Liver (tissue), 9 donors: ENCODE results near the gene LIN9. TPM values are rescaled to one million over a fixed set of nuclear protein-coding genes. Genes with fewer than 3 reads are reported as not detected.

ENCODE experiments used
- DNase-seq: peaks from one replicate; pipeline ENCODE4 v3.0.0-alpha.2; 2017; ENCODE audit warnings: low spot score
- H3K27ac ChIP-seq, 2 donors: one replicate each; pipeline ENCODE4 v1.7.0; 2013; ENCODE audit warnings: inconsistent platforms in 2 of 2, low read length in 2 of 2, control low read depth in 1 of 2, low read depth in 1 of 2, mild to moderate bottlenecking in 1 of 2
- H3K27me3 ChIP-seq, 4 donors: one replicate each; pipeline versions ENCODE4 v1.6.1 to v1.7.0; 2013; ENCODE audit warnings: low read length in 3 of 4, inconsistent platforms in 1 of 4, mild to moderate bottlenecking in 1 of 4, moderate library complexity in 1 of 4; ENCODE audit not compliant: control insufficient read depth in 4 of 4, insufficient read depth in 4 of 4
- H3K36me3 ChIP-seq, 4 donors: one replicate each; pipeline versions ENCODE4 v1.6.1 to v1.7.0; 2013; ENCODE audit warnings: low read length in 3 of 4, mild to moderate bottlenecking in 3 of 4, low read depth in 1 of 4, moderate library complexity in 1 of 4; ENCODE audit not compliant: control insufficient read depth in 4 of 4, insufficient read depth in 3 of 4
- H3K4me1 ChIP-seq, 4 donors: one replicate each; pipeline versions ENCODE4 v1.6.1 to v1.7.0; 2013; ENCODE audit warnings: low read length in 3 of 4, mild to moderate bottlenecking in 3 of 4, moderate library complexity in 1 of 4; ENCODE audit not compliant: control insufficient read depth in 4 of 4, insufficient read depth in 4 of 4
- H3K4me3 ChIP-seq, 3 donors: one replicate each; pipeline versions ENCODE4 v1.6.1 to v1.7.0; 2013; ENCODE audit warnings: low read length in 3 of 3, control low read depth in 1 of 3, low read depth in 1 of 3, mild to moderate bottlenecking in 1 of 3
- H3K9ac ChIP-seq, 2 donors: one replicate each; pipeline ENCODE4 v1.7.0; 2013; ENCODE audit warnings: low read length in 2 of 2, mild to moderate bottlenecking in 2 of 2, moderate library complexity in 2 of 2, control low read depth in 1 of 2, low read depth in 1 of 2
- H3K9me3 ChIP-seq, 4 donors: one replicate each; pipeline versions ENCODE4 v1.6.1 to v1.7.0; 2013; ENCODE audit warnings: low read length in 3 of 4; ENCODE audit not compliant: control insufficient read depth in 4 of 4
- EGR1 ChIP-seq, 2 donors: IDR thresholded peaks; 2 replicates each; pipeline ENCODE4 v1.6.1; 2016 to 2018; ENCODE audit warnings: antibody characterized with exemption in 2 of 2, low read depth in 2 of 2
- FOXA1 ChIP-seq: IDR thresholded peaks from 2 replicates; pipeline ENCODE4 v1.6.1; 2016; ENCODE audit warnings: antibody characterized with exemption
- GABPA ChIP-seq, 2 donors: IDR thresholded peaks in 1 of 2; conservative IDR thresholded peaks in 1 of 2; 2 replicates each; pipeline ENCODE4 v1.6.1; 2016; ENCODE audit warnings: antibody characterized with exemption in 2 of 2, mild to moderate bottlenecking in 1 of 2, moderate library complexity in 1 of 2
- HNF4A ChIP-seq, 2 donors: conservative IDR thresholded peaks; 2 replicates each; pipeline ENCODE4 v1.6.1; 2016; ENCODE audit warnings: antibody characterized with exemption in 2 of 2, mild to moderate bottlenecking in 2 of 2
- JUND ChIP-seq, 2 donors: IDR thresholded peaks; 2 replicates each; pipeline ENCODE4 v1.6.1; 2016; ENCODE audit warnings: antibody characterized with exemption in 2 of 2
- NR2F2 ChIP-seq: IDR thresholded peaks from 2 replicates; pipeline ENCODE4 v1.6.1; 2016; ENCODE audit warnings: antibody characterized with exemption
- RAD21 ChIP-seq, 2 donors: IDR thresholded peaks; 2 replicates each; pipeline ENCODE4 v1.6.1; 2016; ENCODE audit warnings: antibody characterized with exemption in 2 of 2, mild to moderate bottlenecking in 2 of 2
- SP1 ChIP-seq: IDR thresholded peaks from 2 replicates; pipeline ENCODE4 v1.6.1; 2018; ENCODE audit warnings: antibody characterized with exemption, mild to moderate bottlenecking
- TAF1 ChIP-seq: conservative IDR thresholded peaks from 2 replicates; pipeline ENCODE4 v1.6.1; 2016; ENCODE audit warnings: antibody characterized with exemption, mild to moderate bottlenecking
- YY1 ChIP-seq: IDR thresholded peaks from 2 replicates; pipeline ENCODE4 v1.6.1; 2016; ENCODE audit warnings: antibody characterized with exemption, mild to moderate bottlenecking
- WGBS: extraction: QIAGEN DNeasy Blood & Tissue Kit; methylation state at CpG from one replicate; pipeline ENCODE4 v1.1.7; 2013; 5-methylcytosine and 5-hydroxymethylcytosine counted together
- polyA plus RNA-seq, 2 donors: library from polyadenylated mRNA; stranded (reverse) in 1 of 2; unstranded in 1 of 2; fragments of 200-250 nt in 1 of 2; fragments of >200 nt in 1 of 2; fragmentation: Nextera tagmentation in 1 of 2; extraction: Ambion mirVana in 1 of 2; gene quantifications; one replicate each; pipeline versions ENCODE4 v1.2.1 to v1.2.3, GENCODE V29; 2013 to 2015
- total RNA-seq, 2 donors: library from RNA; depleted of rRNA; stranded (reverse); fragments of >200 nt; gene quantifications; one replicate each; pipeline ENCODE4 v1.2.3, GENCODE V29; 2014
- TF ChIP-seq, protein P1 (sequence below): fragments of 150-350 bp; IDR thresholded peaks from 2 replicates; pipeline ENCODE4 v1.5.1; 2017; ENCODE audit warnings: improper control_type of control experiment, low read depth, low read length; ENCODE audit not compliant: missing input control
- TF ChIP-seq, protein P2 (sequence below): IDR thresholded peaks from 2 replicates; pipeline ENCODE4 v1.6.1; 2016; ENCODE audit warnings: antibody characterized with exemption
- TF ChIP-seq, protein P3 (sequence below): IDR thresholded peaks from 2 replicates; pipeline ENCODE4 v1.6.1; 2016; ENCODE audit warnings: antibody characterized with exemption
- TF ChIP-seq, protein P4 (sequence below): IDR thresholded peaks from 2 replicates; pipeline ENCODE4 v1.6.1; 2016; ENCODE audit warnings: antibody characterized with exemption, mild to moderate bottlenecking
- donor health status: healthy.
- donor health status: healthy.
- donor health status: healthy.
- donor health status: healthy.
- donor health status: healthy.

LIN9 gene
- total and polyA plus RNA-seq, 4 donors, result 0.50 to 7.9 (median 1.00) TPM

DNA sequence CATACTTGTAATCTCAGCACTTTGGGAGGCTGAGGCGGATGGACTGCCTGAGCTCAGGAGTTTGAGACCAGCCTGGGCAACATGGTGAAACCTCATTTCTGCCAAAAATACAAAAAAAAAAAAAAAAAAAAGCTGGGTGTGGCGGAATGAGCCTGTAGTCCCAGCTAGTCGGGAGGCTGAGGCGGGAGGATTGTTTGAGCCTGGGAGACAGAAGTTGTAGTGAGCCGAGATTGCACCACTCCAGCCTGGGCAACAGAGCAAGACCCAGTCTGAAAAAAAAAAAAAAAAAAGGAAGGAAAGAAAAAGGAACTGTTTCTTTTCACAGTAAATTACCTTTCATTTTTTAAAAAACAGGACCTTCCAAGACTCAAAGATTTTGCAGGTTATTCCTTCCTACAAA, 29.5 kb downstream of the LIN9 start (continued):
- TF ChIP-seq, protein P1, sequence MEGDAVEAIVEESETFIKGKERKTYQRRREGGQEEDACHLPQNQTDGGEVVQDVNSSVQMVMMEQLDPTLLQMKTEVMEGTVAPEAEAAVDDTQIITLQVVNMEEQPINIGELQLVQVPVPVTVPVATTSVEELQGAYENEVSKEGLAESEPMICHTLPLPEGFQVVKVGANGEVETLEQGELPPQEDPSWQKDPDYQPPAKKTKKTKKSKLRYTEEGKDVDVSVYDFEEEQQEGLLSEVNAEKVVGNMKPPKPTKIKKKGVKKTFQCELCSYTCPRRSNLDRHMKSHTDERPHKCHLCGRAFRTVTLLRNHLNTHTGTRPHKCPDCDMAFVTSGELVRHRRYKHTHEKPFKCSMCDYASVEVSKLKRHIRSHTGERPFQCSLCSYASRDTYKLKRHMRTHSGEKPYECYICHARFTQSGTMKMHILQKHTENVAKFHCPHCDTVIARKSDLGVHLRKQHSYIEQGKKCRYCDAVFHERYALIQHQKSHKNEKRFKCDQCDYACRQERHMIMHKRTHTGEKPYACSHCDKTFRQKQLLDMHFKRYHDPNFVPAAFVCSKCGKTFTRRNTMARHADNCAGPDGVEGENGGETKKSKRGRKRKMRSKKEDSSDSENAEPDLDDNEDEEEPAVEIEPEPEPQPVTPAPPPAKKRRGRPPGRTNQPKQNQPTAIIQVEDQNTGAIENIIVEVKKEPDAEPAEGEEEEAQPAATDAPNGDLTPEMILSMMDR, result no peak
- TF ChIP-seq NR2F2, result no peak

DNA sequence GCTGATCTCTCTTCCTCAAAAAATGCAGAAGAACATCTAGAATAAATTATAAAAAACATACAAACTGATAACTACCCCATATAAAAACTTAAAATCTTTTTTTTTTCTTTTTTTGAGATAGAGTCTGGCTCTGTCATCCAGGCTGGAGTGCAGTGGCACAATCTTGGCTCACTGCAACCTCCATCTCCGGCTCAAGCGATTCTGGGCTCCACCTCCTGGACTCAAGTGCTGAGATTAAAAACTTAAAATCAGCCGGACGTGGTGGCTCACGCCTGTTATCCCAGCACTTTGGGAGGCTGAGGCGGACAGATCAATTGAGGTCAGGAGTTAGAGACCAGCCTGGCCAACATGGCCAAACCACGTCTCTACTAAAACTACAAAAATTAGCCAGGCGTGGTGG, 31.1 kb downstream of the LIN9 start:
- 97% methylated on average over 8 of the region's 8 CpGs for WGBS
- no peaks in the 10 kb centered on the region for H3K36me3 ChIP-seq
- no peaks in the 10 kb centered on the region for H3K9me3 ChIP-seq
- H3K9ac ChIP-seq, result no peak overlapping the region
- no peak overlapping the region for H3K27ac ChIP-seq
- no peak overlapping the region for H3K4me3 ChIP-seq
- TF ChIP-seq, protein P2, sequence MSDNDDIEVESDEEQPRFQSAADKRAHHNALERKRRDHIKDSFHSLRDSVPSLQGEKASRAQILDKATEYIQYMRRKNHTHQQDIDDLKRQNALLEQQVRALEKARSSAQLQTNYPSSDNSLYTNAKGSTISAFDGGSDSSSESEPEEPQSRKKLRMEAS, result no peak
- TF ChIP-seq FOXA1 (no peak), TAF1 (no peak), JUND (IDR thresholded peaks at IDR 0.05) (no peak), SP1 (no peak), GABPA (IDR thresholded peaks at IDR 0.05 in 1 of 2, conservative IDR thresholded peaks at IDR 0.05 in 1 of 2) (no peak), YY1 (no peak)
- TF ChIP-seq, protein P3, sequence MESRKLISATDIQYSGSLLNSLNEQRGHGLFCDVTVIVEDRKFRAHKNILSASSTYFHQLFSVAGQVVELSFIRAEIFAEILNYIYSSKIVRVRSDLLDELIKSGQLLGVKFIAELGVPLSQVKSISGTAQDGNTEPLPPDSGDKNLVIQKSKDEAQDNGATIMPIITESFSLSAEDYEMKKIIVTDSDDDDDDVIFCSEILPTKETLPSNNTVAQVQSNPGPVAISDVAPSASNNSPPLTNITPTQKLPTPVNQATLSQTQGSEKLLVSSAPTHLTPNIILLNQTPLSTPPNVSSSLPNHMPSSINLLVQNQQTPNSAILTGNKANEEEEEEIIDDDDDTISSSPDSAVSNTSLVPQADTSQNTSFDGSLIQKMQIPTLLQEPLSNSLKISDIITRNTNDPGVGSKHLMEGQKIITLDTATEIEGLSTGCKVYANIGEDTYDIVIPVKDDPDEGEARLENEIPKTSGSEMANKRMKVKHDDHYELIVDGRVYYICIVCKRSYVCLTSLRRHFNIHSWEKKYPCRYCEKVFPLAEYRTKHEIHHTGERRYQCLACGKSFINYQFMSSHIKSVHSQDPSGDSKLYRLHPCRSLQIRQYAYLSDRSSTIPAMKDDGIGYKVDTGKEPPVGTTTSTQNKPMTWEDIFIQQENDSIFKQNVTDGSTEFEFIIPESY, result no peak
- DNase-seq, result no peak
- H3K27me3 ChIP-seq, result no peaks in the 10 kb centered on the region
- no peaks in the 10 kb centered on the region for H3K4me1 ChIP-seq

DNA sequence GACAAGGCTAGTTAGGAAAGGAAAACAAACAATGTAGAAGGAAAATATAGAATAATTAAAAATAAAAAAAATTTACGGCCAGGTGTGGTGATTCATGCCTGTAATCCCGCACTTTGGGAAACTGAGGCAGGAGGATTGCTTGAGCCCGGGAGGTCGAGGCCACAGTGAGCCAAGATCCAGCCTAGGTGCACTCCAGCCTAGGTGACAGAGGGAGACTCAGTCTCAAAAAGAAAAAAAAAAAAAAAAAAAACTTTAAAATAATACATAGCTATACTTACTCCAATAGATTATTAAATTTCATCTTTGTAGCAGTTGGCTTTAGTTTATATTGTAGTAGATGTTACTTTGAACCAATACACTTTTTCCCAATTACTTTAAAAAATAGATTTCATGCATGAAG, 32.0 kb downstream of the LIN9 start:
- DNase-seq, result no peak
- Histone ChIP-seq H3K27ac (no peak overlapping the region), H3K4me1 (no peaks in the 10 kb centered on the region), H3K4me3 (no peak overlapping the region), H3K36me3 (no peaks in the 10 kb centered on the region), H3K27me3 (no peaks in the 10 kb centered on the region), H3K9me3 (no peaks in the 10 kb centered on the region), H3K9ac (no peak overlapping the region)
- 97% methylated on average over 4 of the region's 4 CpGs for WGBS
- TF ChIP-seq TAF1 (no peak), HNF4A (conservative IDR thresholded peaks at IDR 0.05) (no peak), EGR1 (IDR thresholded peaks at IDR 0.05; ENCODE audit: low read depth in 2 of 2) (no peak), NR2F2 (no peak), RAD21 (IDR thresholded peaks at IDR 0.05) (no peak)
- TF ChIP-seq, protein P3, result no peak
- TF ChIP-seq, protein P4, sequence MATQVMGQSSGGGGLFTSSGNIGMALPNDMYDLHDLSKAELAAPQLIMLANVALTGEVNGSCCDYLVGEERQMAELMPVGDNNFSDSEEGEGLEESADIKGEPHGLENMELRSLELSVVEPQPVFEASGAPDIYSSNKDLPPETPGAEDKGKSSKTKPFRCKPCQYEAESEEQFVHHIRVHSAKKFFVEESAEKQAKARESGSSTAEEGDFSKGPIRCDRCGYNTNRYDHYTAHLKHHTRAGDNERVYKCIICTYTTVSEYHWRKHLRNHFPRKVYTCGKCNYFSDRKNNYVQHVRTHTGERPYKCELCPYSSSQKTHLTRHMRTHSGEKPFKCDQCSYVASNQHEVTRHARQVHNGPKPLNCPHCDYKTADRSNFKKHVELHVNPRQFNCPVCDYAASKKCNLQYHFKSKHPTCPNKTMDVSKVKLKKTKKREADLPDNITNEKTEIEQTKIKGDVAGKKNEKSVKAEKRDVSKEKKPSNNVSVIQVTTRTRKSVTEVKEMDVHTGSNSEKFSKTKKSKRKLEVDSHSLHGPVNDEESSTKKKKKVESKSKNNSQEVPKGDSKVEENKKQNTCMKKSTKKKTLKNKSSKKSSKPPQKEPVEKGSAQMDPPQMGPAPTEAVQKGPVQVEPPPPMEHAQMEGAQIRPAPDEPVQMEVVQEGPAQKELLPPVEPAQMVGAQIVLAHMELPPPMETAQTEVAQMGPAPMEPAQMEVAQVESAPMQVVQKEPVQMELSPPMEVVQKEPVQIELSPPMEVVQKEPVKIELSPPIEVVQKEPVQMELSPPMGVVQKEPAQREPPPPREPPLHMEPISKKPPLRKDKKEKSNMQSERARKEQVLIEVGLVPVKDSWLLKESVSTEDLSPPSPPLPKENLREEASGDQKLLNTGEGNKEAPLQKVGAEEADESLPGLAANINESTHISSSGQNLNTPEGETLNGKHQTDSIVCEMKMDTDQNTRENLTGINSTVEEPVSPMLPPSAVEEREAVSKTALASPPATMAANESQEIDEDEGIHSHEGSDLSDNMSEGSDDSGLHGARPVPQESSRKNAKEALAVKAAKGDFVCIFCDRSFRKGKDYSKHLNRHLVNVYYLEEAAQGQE, result no peak
- TF ChIP-seq, protein P2, result no peak
